Erythroblast (primary cell): Measurements from ENCODE around the gene GATD1.

Source experiments
- GATA1 ChIP-seq: IDR thresholded peaks from 2 replicates; pipeline ENCODE4 v1.6.1; 2011; ENCODE audit warnings: low read depth, mild to moderate bottlenecking, control low read depth, low read length, moderate library complexity
- POLR2A ChIP-seq: IDR thresholded peaks from 2 replicates; pipeline ENCODE4 v1.6.1; 2011; ENCODE audit warnings: mild to moderate bottlenecking, low read length

DNA sequence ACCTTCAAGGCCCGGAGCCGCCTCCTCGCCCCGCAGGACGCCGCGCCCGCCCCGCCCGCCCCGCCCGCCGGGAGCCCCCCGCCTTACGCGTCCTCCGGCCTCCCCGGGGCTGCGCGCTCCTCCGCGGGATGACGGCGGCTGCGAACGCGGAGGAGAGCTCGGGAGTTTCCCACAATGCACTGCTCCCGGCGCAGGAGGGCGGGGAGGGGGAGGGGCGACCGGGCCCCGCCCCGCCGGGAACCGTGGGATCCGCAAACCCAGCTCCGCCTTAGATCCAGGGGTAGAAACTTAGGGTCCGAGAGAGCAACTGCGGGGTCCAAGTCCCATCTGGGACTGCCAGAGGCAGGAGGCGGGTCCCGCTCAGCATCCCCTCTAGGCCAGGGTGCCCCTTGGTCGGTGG, 12.7 kb upstream of the GATD1 start, which contains the start of gene CEND1:
- TF ChIP-seq POLR2A: no peak
- no peak for TF ChIP-seq GATA1
